GM18861 (cell line): ENCODE results near the gene CORO1A.
"Not testable (repeated sequence)": the region's sequence is repeated elsewhere in the genome, so short reads cannot be mapped to it uniquely, and the experiment has no call there.

Source experiments
- ATAC-seq: cut with Tn5 transposase; IDR thresholded peaks from one replicate; pipeline ENCODE4 v1.9.1; 2021; ENCODE audit not compliant: unreplicated experiment

Gene CORO1A

GRCh38 chr16:30183233-30184095 lies at the start of gene CORO1A:
CORO1A (plus strand) TSS chr16:30183602; CDS start chr16:30185210, 1,608 bp downstream.
- no peak for ATAC-seq

DNA sequence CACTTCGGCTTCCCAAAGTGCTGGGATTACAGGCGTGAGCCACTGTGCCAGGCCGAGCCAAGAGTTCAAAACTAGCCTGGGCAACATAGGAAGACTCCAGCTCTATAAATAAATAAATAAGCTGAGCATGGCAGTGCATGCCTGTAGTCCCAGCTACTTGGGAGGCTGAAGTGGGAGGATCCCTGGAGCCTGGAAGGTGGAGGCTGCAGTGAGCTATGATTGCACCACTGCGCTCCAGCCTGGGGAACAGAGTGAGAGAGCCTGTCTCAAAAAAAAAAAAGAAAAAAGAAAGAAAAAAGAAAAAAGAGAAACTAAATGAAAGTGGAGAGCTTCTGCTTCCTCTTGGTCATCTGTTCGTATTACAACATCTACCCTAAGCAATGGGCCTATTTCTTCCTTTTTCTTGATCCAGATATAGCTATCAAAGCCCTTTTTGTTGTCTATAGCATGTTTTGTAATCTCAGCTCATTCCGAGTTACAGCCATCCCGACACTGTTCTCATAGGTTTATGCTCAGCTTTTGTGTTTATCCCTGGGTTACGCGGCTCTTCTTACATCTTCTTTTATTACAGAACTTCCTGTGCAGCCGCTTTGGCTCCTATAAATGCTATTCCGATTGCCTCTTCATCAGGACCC lies 46.3 kb upstream of the CORO1A start:
- ATAC-seq: no peak

DNA sequence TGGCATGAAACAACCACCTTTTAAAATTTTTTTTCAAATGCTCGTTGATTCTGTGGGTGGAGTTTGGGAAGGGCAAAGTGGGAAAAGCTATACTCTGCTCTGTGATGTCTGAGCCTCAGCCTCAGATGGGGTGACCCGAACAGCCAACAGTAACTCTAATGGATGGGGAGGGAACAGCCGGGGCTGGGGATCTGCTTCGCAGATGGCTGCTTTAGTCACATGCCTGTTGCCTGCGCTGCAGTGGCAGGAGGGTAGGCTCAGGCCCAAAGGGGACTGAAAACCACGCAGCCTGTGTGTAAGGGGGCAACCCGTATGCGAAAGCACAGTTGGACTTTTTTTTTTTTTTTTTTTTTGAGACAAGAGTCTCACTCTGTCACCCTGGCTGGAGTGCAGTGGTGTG lies 45.5 kb upstream of the CORO1A start:
- no peak for ATAC-seq

DNA sequence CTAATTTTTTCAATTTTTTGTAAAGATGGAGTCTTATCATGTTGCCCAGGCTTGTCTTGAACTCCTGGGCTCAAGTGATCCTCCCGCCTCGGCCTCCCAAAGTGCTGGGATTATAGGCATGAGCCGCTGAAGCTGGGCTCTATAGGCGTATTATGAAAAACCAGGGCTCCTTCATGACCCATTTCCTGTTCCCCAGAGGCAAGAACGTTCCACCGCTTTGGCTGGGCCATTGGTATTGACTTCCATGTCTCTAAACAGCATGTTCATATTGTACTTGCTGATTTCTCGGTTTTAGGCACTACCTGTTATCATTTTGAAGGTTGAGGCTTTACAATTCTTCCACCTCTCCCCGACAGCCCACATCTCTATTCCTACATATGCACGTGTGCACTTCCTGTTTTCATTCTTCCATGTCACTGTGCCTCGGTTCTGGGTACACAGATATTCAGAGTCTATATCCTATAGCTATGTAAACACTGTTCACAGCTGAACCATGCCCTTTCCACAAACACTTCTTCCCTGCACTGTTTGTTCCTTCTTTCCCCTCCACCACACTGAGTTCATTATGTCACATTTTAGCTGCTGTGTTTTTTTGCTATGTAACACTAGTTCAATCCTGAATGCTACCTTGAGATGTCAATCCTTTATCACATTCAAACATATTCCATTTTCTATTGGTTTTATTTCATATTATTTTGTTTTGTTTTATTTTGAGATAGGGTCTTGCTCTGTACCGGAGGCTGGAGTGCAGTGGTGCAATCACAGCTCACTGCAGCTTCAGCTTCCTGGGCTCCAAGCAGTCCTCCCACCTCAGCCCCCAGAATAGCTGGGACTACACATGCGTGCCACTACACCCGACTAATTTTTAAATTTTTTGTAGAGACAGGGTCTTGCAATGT lies 43.6 kb upstream of the CORO1A start:
- no peak for ATAC-seq

GRCh38 chr16:30141750-30142149 lies 41.7 kb upstream of the CORO1A start:
- no peak for ATAC-seq

DNA sequence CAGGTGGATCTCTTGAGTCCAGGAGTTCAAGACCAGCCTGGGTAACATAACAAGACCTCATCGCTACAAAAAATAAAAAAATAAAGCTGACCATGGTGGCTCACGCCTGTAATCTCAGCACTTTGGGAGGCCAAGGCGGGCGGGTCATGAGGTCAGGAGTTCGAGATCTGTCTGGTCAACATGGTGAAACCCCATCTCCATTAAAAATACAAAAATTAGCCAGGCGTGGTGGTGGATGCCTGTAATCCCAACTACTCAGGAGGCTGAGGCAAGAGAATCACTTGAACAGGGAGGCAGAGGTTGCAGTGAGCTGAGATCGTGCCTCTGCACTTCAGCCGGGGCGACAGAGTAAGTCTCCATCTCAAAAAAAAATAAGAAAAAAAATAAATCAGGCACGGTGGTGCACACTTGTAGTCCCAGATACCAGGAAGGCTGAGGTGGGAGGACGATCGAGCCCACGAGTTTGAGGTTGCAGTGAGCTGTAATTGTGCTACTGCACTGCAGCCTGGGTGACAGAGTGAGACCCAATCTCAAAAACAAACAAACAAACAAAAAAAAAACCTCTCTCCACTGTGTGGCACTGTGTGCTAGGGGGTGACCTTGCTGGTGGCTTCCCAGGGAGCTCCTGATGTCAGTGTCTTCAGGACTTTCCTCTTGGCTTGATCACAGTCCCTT lies 40.6 kb upstream of the CORO1A start:
- no peak for ATAC-seq

- ATAC-seq: no peak
Observed at GRCh38 chr16:30143347-30143702, 40.1 kb upstream of the CORO1A start.

DNA sequence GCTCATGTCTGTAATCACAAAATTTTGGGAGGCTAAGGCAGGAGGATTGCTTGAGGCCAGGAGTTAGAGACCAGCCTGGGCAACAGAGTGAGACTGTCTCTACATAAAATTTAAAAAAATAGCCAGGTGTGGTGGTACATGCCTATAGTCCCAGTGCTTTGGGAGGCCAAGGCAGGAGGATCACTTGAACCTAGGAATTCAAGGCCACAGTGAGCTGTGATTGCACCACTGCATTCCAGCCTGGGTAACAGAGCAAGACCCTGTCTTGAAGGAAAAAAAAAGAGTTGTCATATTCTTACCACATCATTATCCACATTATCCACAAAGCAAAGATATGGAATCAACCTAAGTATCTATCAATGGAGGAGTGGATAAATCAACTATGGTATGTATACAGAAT lies 39.4 kb upstream of the CORO1A start:
- no peak for ATAC-seq

DNA sequence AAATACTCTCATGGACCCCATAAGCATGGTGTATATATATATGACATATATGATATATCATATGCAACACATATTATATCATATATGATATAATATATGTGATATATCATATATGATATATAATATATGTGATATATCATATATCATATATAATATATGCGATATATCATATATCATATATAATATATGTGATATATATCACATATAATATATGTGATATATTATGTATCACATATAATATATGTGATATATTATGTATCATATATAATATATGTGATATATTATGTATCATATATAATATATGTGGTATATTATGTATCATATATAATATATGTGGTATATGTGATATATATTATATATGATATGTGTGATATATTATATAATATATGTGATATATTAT lies 38.5 kb upstream of the CORO1A start:
- no peak for ATAC-seq

DNA sequence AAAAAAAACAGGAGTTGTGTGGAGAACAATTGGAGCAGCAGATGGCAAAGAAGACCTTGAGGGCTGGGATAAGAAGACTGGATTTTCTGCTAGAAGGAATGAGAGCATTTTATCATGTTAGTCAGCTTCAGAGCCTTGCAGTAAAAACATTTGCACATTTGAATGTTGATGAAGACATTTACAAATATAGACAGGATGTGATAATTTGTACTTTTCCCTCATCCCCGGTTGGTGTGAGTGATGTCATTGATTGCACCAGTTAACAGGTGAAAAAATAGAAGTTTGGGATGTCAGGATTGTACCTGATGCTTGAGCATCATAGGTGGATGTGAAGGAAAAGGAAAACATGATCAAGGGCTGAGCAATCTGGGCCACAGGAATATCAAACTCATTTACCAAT lies 37.7 kb upstream of the CORO1A start:
- no peak for ATAC-seq

- ATAC-seq: no peak
Observed at GRCh38 chr16:30147843-30148510, 35.4 kb upstream of the CORO1A start.

DNA sequence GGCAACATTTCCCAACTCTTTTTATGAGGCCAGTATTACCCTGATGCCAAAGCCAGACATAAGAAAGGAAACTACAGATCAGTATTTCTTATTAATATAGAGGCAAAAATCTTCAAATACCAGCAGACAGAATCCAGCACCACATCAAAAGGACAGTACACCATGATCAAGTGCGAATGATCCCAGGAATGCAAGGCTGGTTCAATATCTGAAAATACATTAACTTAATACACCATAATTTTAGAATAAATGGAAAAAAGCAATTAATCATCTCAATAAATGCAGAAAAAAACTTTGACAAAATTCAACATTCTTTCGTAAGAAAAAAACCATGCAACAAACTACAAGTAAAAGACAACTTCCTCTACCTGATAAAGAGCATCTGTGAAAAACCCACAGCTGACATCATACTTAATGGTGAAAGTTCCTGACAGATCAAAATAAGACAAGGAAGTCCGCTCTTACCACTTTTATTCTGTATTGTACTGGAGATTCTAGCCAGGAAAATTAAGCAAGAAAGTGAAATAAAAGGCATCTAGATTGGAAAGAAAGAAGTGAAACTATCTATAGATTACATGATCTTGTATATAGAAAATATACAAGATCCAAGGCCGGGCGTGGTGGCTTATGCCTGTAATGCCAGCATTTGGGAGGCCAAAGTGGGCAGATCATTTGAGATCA lies 34.0 kb upstream of the CORO1A start:
- no peak for ATAC-seq

- ATAC-seq: no peak
Observed at GRCh38 chr16:30151091-30151490, 32.3 kb upstream of the CORO1A start.

DNA sequence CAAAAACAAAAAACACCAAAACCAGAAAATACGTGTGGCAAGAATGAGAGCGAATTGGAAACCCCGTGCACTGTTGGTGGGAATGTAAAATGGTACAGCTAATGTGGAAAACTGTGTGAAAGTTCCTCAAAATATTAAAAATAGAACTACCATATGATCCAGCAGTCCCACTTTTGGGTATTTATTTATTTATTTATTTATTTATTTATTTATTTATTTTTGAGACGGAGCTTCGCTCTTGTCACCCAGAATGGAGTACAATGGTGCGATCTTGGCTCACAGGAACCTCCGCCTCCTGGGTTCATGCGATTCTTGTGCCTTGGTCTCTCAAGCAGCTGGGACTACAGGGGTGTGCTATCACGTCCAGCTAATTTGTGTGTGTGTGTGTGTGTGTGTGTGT lies 30.9 kb upstream of the CORO1A start:
- no peak for ATAC-seq

DNA sequence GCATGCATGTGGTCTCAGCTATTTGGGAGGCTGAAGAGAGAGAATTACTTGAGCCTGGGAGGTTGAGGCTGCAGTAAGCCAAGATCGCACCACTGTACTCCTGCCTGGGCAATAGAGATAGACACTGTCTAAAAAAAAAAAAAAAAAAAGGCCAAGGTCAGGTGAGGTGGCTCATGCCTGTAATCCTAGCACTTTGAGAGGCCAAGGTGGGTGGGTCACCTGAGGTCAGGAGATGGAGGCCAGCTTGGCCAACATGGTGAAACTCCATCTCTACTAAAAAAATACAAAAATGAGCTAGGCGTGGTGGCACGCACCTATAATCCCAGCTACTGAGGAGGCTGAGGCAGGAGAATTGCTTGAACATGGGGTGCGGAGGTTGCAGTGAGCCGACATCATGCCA lies 28.2 kb upstream of the CORO1A start:
- no peak for ATAC-seq

DNA sequence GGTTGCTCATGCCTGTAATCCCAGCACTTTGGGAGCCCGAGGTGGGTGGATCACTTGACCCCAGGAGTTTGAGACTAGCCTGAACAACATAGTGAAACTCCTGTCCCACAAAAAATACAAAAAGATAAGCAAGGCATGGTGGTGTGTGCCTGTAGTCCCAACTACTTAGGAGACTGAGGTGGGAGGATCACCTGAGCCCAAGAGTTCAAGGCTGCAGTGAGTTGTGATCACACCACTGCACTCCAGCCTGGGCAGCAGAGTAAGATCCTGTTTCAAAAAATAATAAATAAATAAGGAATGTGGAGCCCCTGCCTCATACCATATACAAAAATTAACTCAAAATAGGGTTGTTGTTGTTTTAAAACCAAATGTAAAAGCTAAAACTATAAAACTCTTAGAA lies 26.2 kb upstream of the CORO1A start:
- ATAC-seq: no peak

GRCh38 chr16:30163538-30163937 lies 19.9 kb upstream of the CORO1A start:
- ATAC-seq: no peak

DNA sequence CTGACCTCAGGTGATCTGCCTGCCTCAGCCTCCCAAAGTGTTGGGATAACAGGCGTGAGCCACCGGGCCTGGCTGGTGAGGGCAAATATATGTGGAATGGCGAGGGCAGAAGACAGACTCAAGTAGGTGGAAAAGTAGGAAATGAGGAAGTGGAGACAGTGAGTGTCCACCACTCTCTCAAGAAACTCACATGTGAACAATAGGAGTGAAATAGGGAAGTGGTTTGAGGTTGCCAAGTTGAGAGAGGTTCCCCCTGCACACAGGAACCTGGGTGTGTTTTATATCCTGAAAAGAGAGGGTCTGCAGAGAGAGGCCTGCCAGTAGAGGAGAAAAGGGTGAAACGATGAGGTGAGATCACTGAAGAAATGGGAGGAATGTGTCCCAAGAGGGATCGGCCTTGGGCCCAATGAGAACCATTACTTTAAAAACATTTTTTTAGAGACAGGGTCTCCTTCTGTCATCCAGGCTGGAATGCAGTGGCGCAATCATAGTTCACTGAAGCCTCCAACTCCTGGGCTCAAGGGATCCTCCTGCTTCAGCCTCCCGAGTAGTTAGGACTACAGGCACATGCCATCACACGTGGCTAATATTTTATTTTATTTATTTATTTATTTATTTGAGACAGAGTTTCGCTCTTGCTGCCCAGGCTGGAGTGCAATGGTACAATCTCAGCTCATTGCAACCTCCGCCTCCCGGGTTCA lies 17.1 kb upstream of the CORO1A start:
- ATAC-seq: no peak

- ATAC-seq: not testable (repeated sequence)
Observed at GRCh38 chr16:30168746-30169145, 14.7 kb upstream of the CORO1A start.
